ENCODE measurements around the gene GPRC5C.

GRCh38 chr17:74484066-74484465 lies 52.2 kb downstream of the GPRC5C start:
- TF ChIP-seq KLF15 (CRISPR knock-in tag; IDR thresholded peaks at IDR 0.05; ENCODE audit: borderline replicate concordance) (no peak), ZNF629 (CRISPR knock-in tag; conservative IDR thresholded peaks at IDR 0.05) (no peak), POLR2A (IDR thresholded peaks at IDR 0.05; ENCODE audit: insufficient read depth in 1 of 2, low read depth in 2 of 2, low read length in 2 of 2) (no peak), NFRKB (IDR thresholded peaks at IDR 0.05) (no peak), POLR2AphosphoS5 (IDR thresholded peaks at IDR 0.05; ENCODE audit: low read depth, low read length) (no peak), RORA (CRISPR knock-in tag; IDR thresholded peaks at IDR 0.05) (no peak)
- TF ChIP-seq, protein P1, sequence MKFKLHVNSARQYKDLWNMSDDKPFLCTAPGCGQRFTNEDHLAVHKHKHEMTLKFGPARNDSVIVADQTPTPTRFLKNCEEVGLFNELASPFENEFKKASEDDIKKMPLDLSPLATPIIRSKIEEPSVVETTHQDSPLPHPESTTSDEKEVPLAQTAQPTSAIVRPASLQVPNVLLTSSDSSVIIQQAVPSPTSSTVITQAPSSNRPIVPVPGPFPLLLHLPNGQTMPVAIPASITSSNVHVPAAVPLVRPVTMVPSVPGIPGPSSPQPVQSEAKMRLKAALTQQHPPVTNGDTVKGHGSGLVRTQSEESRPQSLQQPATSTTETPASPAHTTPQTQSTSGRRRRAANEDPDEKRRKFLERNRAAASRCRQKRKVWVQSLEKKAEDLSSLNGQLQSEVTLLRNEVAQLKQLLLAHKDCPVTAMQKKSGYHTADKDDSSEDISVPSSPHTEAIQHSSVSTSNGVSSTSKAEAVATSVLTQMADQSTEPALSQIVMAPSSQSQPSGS (CRISPR knock-in tag; IDR thresholded peaks at IDR 0.05), result no peak

Measured in HepG2 (cell line).